HG02759 (cell line): ENCODE data around the gene TENM4.

ENCODE experiments used
- ATAC-seq: cut with Tn5 transposase; IDR thresholded peaks from one replicate; pipeline ENCODE4 v1.9.1; 2021; ENCODE audit warnings: mild to moderate bottlenecking, moderate library complexity; ENCODE audit not compliant: unreplicated experiment

Gene TENM4

GRCh38 chr11:78783846-78784245 lies 657.0 kb downstream of the TENM4 start:
- ATAC-seq = no peak

- no peak for ATAC-seq
Measured at GRCh38 chr11:78783301-78783700, 657.5 kb downstream of the TENM4 start.

GRCh38 chr11:78782725-78783124 lies 658.1 kb downstream of the TENM4 start:
- ATAC-seq = no peak

- no peak for ATAC-seq
Measured at GRCh38 chr11:78780889-78781288, 659.9 kb downstream of the TENM4 start.

- no peak for ATAC-seq
Measured at GRCh38 chr11:78773492-78773891, 667.3 kb downstream of the TENM4 start.

- no peak for ATAC-seq
Measured at GRCh38 chr11:78773077-78773476, 667.8 kb downstream of the TENM4 start.

GRCh38 chr11:78772186-78772585 lies 668.6 kb downstream of the TENM4 start:
- ATAC-seq = no peak

- no peak for ATAC-seq
Measured at GRCh38 chr11:78770931-78771330, 669.9 kb downstream of the TENM4 start.

- ATAC-seq = no peak
Measured at GRCh38 chr11:78768971-78769370, 671.9 kb downstream of the TENM4 start.

GRCh38 chr11:78768345-78768744 lies 672.5 kb downstream of the TENM4 start:
- ATAC-seq = no peak

- no peak for ATAC-seq
Measured at GRCh38 chr11:78767027-78767932, 673.5 kb downstream of the TENM4 start.

GRCh38 chr11:78764946-78765345 lies 675.9 kb downstream of the TENM4 start:
- no peak for ATAC-seq

- ATAC-seq = no peak
Measured at GRCh38 chr11:78763664-78764063, 677.2 kb downstream of the TENM4 start.

- ATAC-seq = no peak
Measured at GRCh38 chr11:78762105-78762504, 678.7 kb downstream of the TENM4 start.

GRCh38 chr11:78759071-78759470 lies 681.8 kb downstream of the TENM4 start:
- no peak for ATAC-seq

GRCh38 chr11:78753297-78753696 lies 687.5 kb downstream of the TENM4 start:
- ATAC-seq = no peak

GRCh38 chr11:78752494-78752893 lies 688.3 kb downstream of the TENM4 start:
- no peak for ATAC-seq

- ATAC-seq = no peak
Measured at GRCh38 chr11:78748918-78749690, 691.7 kb downstream of the TENM4 start.

GRCh38 chr11:78744949-78745348 lies 695.9 kb downstream of the TENM4 start:
- no peak for ATAC-seq

- ATAC-seq = no peak
Measured at GRCh38 chr11:78744202-78744601, 696.6 kb downstream of the TENM4 start.

GRCh38 chr11:78742430-78742829 lies 698.4 kb downstream of the TENM4 start:
- no peak for ATAC-seq

GRCh38 chr11:78741741-78742140 lies 699.1 kb downstream of the TENM4 start:
- ATAC-seq = no peak
